SU-DHL-6 (cell line): ENCODE results near the gene ITGAV.

ENCODE experiments used
- EZH2phosphoT487 ChIP-seq: fragments of 200-600 bp; sonication (generic), shearing (Covaris generic); conservative IDR thresholded peaks from 2 replicates; pipeline ENCODE4 v1.6.1; 2018; ENCODE audit warnings: mild to moderate bottlenecking, antibody characterized with exemption, low read length, moderate library complexity, mixed read lengths
- TF ChIP-seq, protein P1 (sequence below): fragments of 200-600 bp; sonication (generic); IDR thresholded peaks from one replicate; pipeline ENCODE4 v1.5.1; 2017; ENCODE audit warnings: antibody characterized with exemption, mild to moderate bottlenecking, low read length, moderate library complexity; ENCODE audit not compliant: insufficient read depth, poor library complexity, severe bottlenecking

DNA sequence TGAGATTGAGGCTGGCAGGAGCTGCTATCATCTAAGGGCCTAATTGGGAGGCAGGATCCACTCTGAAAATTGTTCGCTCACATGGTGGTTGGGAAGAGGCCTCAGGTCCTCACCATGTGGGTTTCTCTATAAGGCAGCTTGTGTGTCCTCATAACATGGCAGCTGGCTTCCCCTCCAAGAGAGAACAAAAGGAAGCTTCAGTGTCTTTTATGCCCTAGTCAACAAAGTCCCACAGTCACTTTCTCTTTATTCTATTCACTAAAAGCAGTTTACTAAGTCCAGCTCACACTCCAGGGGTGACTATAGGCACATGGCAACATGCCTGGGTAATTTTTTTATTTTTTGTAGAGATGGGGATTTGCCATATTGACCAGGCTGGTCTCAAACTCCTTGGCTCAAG is 5.8 kb upstream of the ITGAV start:
- TF ChIP-seq, protein P1, sequence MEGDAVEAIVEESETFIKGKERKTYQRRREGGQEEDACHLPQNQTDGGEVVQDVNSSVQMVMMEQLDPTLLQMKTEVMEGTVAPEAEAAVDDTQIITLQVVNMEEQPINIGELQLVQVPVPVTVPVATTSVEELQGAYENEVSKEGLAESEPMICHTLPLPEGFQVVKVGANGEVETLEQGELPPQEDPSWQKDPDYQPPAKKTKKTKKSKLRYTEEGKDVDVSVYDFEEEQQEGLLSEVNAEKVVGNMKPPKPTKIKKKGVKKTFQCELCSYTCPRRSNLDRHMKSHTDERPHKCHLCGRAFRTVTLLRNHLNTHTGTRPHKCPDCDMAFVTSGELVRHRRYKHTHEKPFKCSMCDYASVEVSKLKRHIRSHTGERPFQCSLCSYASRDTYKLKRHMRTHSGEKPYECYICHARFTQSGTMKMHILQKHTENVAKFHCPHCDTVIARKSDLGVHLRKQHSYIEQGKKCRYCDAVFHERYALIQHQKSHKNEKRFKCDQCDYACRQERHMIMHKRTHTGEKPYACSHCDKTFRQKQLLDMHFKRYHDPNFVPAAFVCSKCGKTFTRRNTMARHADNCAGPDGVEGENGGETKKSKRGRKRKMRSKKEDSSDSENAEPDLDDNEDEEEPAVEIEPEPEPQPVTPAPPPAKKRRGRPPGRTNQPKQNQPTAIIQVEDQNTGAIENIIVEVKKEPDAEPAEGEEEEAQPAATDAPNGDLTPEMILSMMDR: no peak
- no peak for TF ChIP-seq EZH2phosphoT487
